GM19463 (cell line): ENCODE data around the gene KRTAP10-5.
"Not testable (repeated sequence)": the region's sequence is repeated elsewhere in the genome, so short reads cannot be mapped to it uniquely, and the experiment has no call there.

ENCODE experiments used
- ATAC-seq: cut with Tn5 transposase; IDR thresholded peaks from one replicate; pipeline ENCODE4 v1.9.1; 2021; ENCODE audit warnings: mild to moderate bottlenecking, moderate library complexity; ENCODE audit not compliant: unreplicated experiment

Gene KRTAP10-5

GRCh38 chr21:44611551-44611950 is 31.1 kb upstream of the KRTAP10-5 start:
- no peak for ATAC-seq

GRCh38 chr21:44610157-44610843 is 29.9 kb upstream of the KRTAP10-5 start:
- ATAC-seq = not testable (repeated sequence)

- ATAC-seq = no peak
Observed at GRCh38 chr21:44609193-44609592, 28.8 kb upstream of the KRTAP10-5 start.

- ATAC-seq = no peak
Observed at GRCh38 chr21:44606495-44606894, 26.1 kb upstream of the KRTAP10-5 start.

- no peak for ATAC-seq
Observed at GRCh38 chr21:44603911-44604310, 23.5 kb upstream of the KRTAP10-5 start.

- ATAC-seq = no peak
Observed at GRCh38 chr21:44603109-44603875, 22.9 kb upstream of the KRTAP10-5 start.

GRCh38 chr21:44602463-44602850 is 22.1 kb upstream of the KRTAP10-5 start:
- ATAC-seq = no peak

GRCh38 chr21:44601596-44602462 is 21.4 kb upstream of the KRTAP10-5 start:
- ATAC-seq = no peak

- ATAC-seq = not testable (repeated sequence)
Observed at GRCh38 chr21:44601091-44601490, 20.7 kb upstream of the KRTAP10-5 start.

GRCh38 chr21:44600118-44600978 is 19.9 kb upstream of the KRTAP10-5 start, which contains the start of gene KRTAP10-7:
Gene KRTAP10-7, plus strand, starts transcription at chr21:44600597. Its CDS starts 25 bp downstream, at chr21:44600622.
- ATAC-seq = not testable (repeated sequence)

- no peak for ATAC-seq
Observed at GRCh38 chr21:44599264-44600029, 19.0 kb upstream of the KRTAP10-5 start.

GRCh38 chr21:44598061-44598460 is 17.7 kb upstream of the KRTAP10-5 start:
- no peak for ATAC-seq

GRCh38 chr21:44596068-44596725 is 15.8 kb upstream of the KRTAP10-5 start:
- no peak for ATAC-seq

- no peak for ATAC-seq
Observed at GRCh38 chr21:44595524-44595923, 15.1 kb upstream of the KRTAP10-5 start.

- no peak for ATAC-seq
Observed at GRCh38 chr21:44594406-44594916, 14.1 kb upstream of the KRTAP10-5 start.

GRCh38 chr21:44593598-44594405 is 13.4 kb upstream of the KRTAP10-5 start:
- no peak for ATAC-seq

GRCh38 chr21:44592446-44593311 is 12.3 kb upstream of the KRTAP10-5 start, which contains the start of gene KRTAP10-6:
Gene KRTAP10-6, minus strand, starts transcription at chr21:44592505. Its CDS starts 21 bp downstream, at chr21:44592484.
- no peak for ATAC-seq
